GM12878 (cell line): Measurements from ENCODE around the gene DLG4. TPM values are rescaled to one million over a fixed set of nuclear protein-coding genes. Genes with fewer than 3 reads are reported as not detected.

Experiments used
- ASH2L ChIP-seq: fragments of 300-600, 200-600 bp; sonication (generic); IDR thresholded peaks from 2 replicates; pipeline ENCODE4 v1.6.1; 2017; ENCODE audit warnings: low read depth, mild to moderate bottlenecking, borderline replicate concordance
- CBX5 ChIP-seq: sonication (generic); IDR thresholded peaks from 2 replicates; pipeline ENCODE4 v1.6.1; 2016; ENCODE audit warnings: low read depth, moderate library complexity, mild to moderate bottlenecking, inconsistent platforms
- CHD1 ChIP-seq: IDR thresholded peaks from 2 replicates; pipeline ENCODE4 v1.6.1; 2012; ENCODE audit warnings: low read depth, low read length, improper control_type of control experiment
- ETV6 ChIP-seq, 2 experiments: fragments of 450-650 bp in 1 of 2; IDR thresholded peaks in 1 of 2; conservative IDR thresholded peaks in 1 of 2; 2 replicates each; pipeline ENCODE4 v1.6.1; 2014; ENCODE audit warnings: antibody characterized with exemption in 1 of 2, borderline replicate concordance in 1 of 2, low read depth in 1 of 2, mild to moderate bottlenecking in 1 of 2, moderate library complexity in 1 of 2
- EZH2 ChIP-seq: IDR thresholded peaks from 2 replicates; pipeline ENCODE4 v1.6.1; 2012; ENCODE audit warnings: low read depth, mild to moderate bottlenecking, control low read depth, inconsistent platforms, low read length, borderline replicate concordance; ENCODE audit not compliant: control insufficient read depth
- FOXK2 ChIP-seq: fragments of 450-650 bp; IDR thresholded peaks from 2 replicates; pipeline ENCODE4 v1.6.1; 2017; ENCODE audit warnings: mild to moderate bottlenecking, moderate library complexity
- HDAC2 ChIP-seq: fragments of 200-600 bp; sonication (generic); IDR thresholded peaks from 2 replicates; pipeline ENCODE4 v1.6.1; 2017
- IKZF1 ChIP-seq: fragments of 450-650 bp; conservative IDR thresholded peaks from 2 replicates; pipeline ENCODE4 v1.6.1; 2017; ENCODE audit warnings: antibody characterized with exemption, mild to moderate bottlenecking
- IRF4 ChIP-seq: IDR thresholded peaks from 2 replicates; pipeline ENCODE4 v1.6.1; 2011; ENCODE audit warnings: low read depth, low read length
- KLF5 ChIP-seq: fragments of 450-650 bp; IDR thresholded peaks from 2 replicates; pipeline ENCODE4 v1.6.1; 2014; ENCODE audit warnings: mild to moderate bottlenecking; ENCODE audit not compliant: partially characterized antibody
- LARP7 ChIP-seq: fragments of 450-650 bp; IDR thresholded peaks from 2 replicates; pipeline ENCODE4 v1.6.1; 2017; ENCODE audit warnings: mild to moderate bottlenecking
- MTA2 ChIP-seq: fragments of 450-650 bp; IDR thresholded peaks from 2 replicates; pipeline ENCODE4 v1.6.1; 2016; ENCODE audit warnings: low read depth, mild to moderate bottlenecking, moderate library complexity
- NR2C2 ChIP-seq: IDR thresholded peaks from 2 replicates; pipeline ENCODE4 v1.6.1; 2011; ENCODE audit warnings: borderline replicate concordance, low read depth; ENCODE audit not compliant: control insufficient read depth, insufficient read length
- PKNOX1 ChIP-seq: fragments of 450-650 bp; IDR thresholded peaks from 2 replicates; pipeline ENCODE4 v1.6.1; 2016; ENCODE audit warnings: mild to moderate bottlenecking
- RAD21 ChIP-seq: IDR thresholded peaks from 2 replicates; pipeline ENCODE4 v1.6.1; 2011; ENCODE audit warnings: mild to moderate bottlenecking, low read depth, low read length, moderate library complexity; ENCODE audit not compliant: insufficient read depth
- RAD51 ChIP-seq: fragments of 450-650 bp; IDR thresholded peaks from 2 replicates; pipeline ENCODE4 v1.6.1; 2016; ENCODE audit warnings: moderate library complexity, mild to moderate bottlenecking, inconsistent platforms
- SREBF1 ChIP-seq: IDR thresholded peaks from 2 replicates; pipeline ENCODE4 v1.6.1; 2012; ENCODE audit warnings: mild to moderate bottlenecking, low read length
- SUPT20H ChIP-seq: IDR thresholded peaks from 2 replicates; pipeline ENCODE4 v1.6.1; 2011; ENCODE audit warnings: low read depth, mild to moderate bottlenecking, low read length, moderate library complexity, borderline replicate concordance; ENCODE audit not compliant: control insufficient read depth
- TCF3 ChIP-seq: IDR thresholded peaks from 2 replicates; pipeline ENCODE4 v1.6.1; 2012; ENCODE audit warnings: low read depth, mild to moderate bottlenecking, low read length, borderline replicate concordance; ENCODE audit not compliant: insufficient read depth
- WRNIP1 ChIP-seq: IDR thresholded peaks from 2 replicates; pipeline ENCODE4 v1.6.1; 2011; ENCODE audit warnings: low read depth, low read length, improper control_type of control experiment, borderline replicate concordance
- ZNF217 ChIP-seq: fragments of 450-650 bp; IDR thresholded peaks from 2 replicates; pipeline ENCODE4 v1.6.1; 2017; ENCODE audit warnings: antibody characterized with exemption, mild to moderate bottlenecking
- polyA plus RNA-seq, 11 experiments: library from polyadenylated mRNA; depleted of rRNA in 4 of 11; unstranded in 6 of 11; stranded (reverse) in 5 of 11; fragments of >200 nt; fragmentation: Nextera tagmentation in 4 of 11; fragmentation: Illumina TruSeq in 1 of 11; extraction: Ambion mirVana in 4 of 11; extraction: Trizol in 1 of 11; gene quantifications; 1 replicate in 1 of 11; 2 replicates in 10 of 11; pipeline versions ENCODE4 v1.2.1 to v1.2.3, GENCODE V29; 2011 to 2016; ENCODE audit warnings: inconsistent platforms in 2 of 11, missing spikeins in 2 of 11, low read depth in 1 of 11
- total RNA-seq, 4 experiments: library from RNA; depleted of rRNA in 3 of 4; stranded (reverse); fragments of >200 nt in 3 of 4; fragmentation: Illumina TruSeq in 1 of 4; extraction: Trizol in 1 of 4; gene quantifications; 2 replicates each; pipeline versions ENCODE4 v1.2.1 to v1.2.3, GENCODE V29; 2013 to 2021
- TF ChIP-seq, protein P1 (sequence below): fragments of 450-650 bp; IDR thresholded peaks from 2 replicates; pipeline ENCODE4 v1.6.1; 2017; ENCODE audit warnings: mild to moderate bottlenecking, low read depth, inconsistent platforms; ENCODE audit not compliant: poor library complexity, severe bottlenecking
- TF ChIP-seq, protein P2 (sequence below): fragments of 150-350 bp; IDR thresholded peaks from 2 replicates; pipeline ENCODE4 v1.6.1; 2016; ENCODE audit warnings: low read depth, low read length

Gene DLG4
- total and polyA plus RNA-seq, 10 of the 15 experiments (the other 5 are each of a cell fraction or from before 2014, with no cell fraction given) = 0.07 to 4.1 (median 1.3) TPM

DNA sequence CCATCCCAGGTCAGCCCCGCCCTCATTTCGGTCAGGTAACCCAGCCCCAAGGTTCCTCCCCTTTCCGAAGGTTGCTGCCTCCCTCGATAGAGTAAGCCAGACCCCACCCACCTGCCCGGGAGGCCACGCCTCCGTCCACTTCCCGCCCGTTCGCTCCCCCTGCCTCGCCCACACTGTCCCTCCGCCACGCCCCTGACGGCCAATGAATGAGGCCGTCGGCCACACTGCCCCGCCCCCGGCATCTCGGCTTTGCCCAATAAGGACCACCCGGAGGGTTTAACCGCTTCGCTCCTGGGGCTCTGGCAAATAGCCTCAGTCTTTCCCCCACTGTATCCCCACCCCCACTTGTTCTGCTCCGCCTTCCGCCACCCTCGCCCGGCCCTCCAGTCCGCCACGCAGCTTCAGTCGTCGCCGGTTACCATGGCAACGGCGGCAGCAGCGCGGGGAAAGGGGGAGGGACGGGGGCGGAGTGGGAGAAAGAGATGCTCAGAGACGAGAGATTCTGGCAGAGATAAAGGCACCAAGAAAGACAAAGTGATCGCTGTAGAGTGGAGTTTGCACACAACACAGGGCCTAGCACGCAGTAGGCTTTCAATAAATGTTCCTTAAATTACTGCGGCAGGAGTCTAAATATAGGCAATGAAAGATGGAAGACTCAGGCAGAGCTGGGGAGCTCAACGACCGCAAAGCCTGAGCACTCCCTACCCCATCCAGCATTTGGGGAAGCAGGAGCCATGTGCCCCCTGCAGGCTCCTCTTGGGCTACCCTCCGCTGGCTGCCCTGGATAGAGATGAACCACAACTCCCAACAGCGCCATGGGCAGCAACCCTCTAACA is 5.1 kb downstream of the DLG4 start (continued):
- TF ChIP-seq, protein P1, sequence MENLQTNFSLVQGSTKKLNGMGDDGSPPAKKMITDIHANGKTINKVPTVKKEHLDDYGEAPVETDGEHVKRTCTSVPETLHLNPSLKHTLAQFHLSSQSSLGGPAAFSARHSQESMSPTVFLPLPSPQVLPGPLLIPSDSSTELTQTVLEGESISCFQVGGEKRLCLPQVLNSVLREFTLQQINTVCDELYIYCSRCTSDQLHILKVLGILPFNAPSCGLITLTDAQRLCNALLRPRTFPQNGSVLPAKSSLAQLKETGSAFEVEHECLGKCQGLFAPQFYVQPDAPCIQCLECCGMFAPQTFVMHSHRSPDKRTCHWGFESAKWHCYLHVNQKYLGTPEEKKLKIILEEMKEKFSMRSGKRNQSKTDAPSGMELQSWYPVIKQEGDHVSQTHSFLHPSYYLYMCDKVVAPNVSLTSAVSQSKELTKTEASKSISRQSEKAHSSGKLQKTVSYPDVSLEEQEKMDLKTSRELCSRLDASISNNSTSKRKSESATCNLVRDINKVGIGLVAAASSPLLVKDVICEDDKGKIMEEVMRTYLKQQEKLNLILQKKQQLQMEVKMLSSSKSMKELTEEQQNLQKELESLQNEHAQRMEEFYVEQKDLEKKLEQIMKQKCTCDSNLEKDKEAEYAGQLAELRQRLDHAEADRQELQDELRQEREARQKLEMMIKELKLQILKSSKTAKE = no peak
- TF ChIP-seq CBX5 (no peak), LARP7 (peak; percentile 42; the same call in 1 of the 2 replicates), FOXK2 (no peak), WRNIP1 (no peak), IRF4 (no peak; the same call in 1 of the 2 replicates), RAD51 (no peak), SREBF1 (peak; percentile 57), SUPT20H (no peak), RAD21 (no peak), EZH2 (no peak), CHD1 (no peak), NR2C2 (no peak), PKNOX1 (peak; percentile 91), HDAC2 (no peak), MTA2 (no peak), ZNF217 (no peak), ETV6 (conservative IDR thresholded peaks at IDR 0.05 in 1 of 2, IDR thresholded peaks at IDR 0.05 in 1 of 2; ENCODE audit: borderline replicate concordance in 1 of 2, low read depth in 1 of 2) (no peak), TCF3 (no peak), IKZF1 (peak; percentile 87), KLF5 (no peak), ASH2L (no peak)
- TF ChIP-seq, protein P2, sequence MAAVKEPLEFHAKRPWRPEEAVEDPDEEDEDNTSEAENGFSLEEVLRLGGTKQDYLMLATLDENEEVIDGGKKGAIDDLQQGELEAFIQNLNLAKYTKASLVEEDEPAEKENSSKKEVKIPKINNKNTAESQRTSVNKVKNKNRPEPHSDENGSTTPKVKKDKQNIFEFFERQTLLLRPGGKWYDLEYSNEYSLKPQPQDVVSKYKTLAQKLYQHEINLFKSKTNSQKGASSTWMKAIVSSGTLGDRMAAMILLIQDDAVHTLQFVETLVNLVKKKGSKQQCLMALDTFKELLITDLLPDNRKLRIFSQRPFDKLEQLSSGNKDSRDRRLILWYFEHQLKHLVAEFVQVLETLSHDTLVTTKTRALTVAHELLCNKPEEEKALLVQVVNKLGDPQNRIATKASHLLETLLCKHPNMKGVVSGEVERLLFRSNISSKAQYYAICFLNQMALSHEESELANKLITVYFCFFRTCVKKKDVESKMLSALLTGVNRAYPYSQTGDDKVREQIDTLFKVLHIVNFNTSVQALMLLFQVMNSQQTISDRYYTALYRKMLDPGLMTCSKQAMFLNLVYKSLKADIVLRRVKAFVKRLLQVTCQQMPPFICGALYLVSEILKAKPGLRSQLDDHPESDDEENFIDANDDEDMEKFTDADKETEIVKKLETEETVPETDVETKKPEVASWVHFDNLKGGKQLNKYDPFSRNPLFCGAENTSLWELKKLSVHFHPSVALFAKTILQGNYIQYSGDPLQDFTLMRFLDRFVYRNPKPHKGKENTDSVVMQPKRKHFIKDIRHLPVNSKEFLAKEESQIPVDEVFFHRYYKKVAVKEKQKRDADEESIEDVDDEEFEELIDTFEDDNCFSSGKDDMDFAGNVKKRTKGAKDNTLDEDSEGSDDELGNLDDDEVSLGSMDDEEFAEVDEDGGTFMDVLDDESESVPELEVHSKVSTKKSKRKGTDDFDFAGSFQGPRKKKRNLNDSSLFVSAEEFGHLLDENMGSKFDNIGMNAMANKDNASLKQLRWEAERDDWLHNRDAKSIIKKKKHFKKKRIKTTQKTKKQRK = no peak
